Measurements from ENCODE around the gene SFRP5. TPM values are rescaled to one million over a fixed set of nuclear protein-coding genes. Genes with fewer than 3 reads are reported as not detected.

SFRP5 gene
- total and polyA plus RNA-seq, 4 donors = 0.36 to 8.8 (median 2.6) TPM

- H3K4me1 ChIP-seq (ENCODE audit: control insufficient read depth in 1 of 2, insufficient read depth in 2 of 2, low read length in 2 of 2) = no peaks in the 10 kb centered on the region
- peak; percentile 72 to 89 for DNase-seq
- no peaks in the 10 kb centered on the region for H3K27me3 ChIP-seq (ENCODE audit: control insufficient read depth in 1 of 2, insufficient read depth in 2 of 2, low read length in 1 of 2)
- ATAC-seq (ENCODE audit: low FRiP score) = no peak
- H3K27ac ChIP-seq (ENCODE audit: low read depth in 1 of 2, low read length in 2 of 2) = no peak overlapping the region
- no peaks in the 10 kb centered on the region for H3K9me3 ChIP-seq (ENCODE audit: control insufficient read depth, low read length)
- H3K36me3 ChIP-seq (ENCODE audit: control insufficient read depth in 1 of 2, insufficient read depth in 2 of 2, low read length in 1 of 2) = no peaks in the 10 kb centered on the region
- intact Hi-C loops (cut with DNase I) = loop anchor here (1.0 to 5.0 kb wide), 3 partner anchors 77 to 255 kb away; no protein-coding TSS in a partner anchor
- 29 to 31% methylated on average over 13 of the region's 13 CpGs for WGBS, 2 donors
- no peak overlapping the region for H3K4me3 ChIP-seq (ENCODE audit: low read length in 2 of 2)
Measured at GRCh38 chr10:97791824-97792721, 20.3 kb upstream of the SFRP5 start.

- DNase-seq = no peak
- Histone ChIP-seq H3K9me3 (ENCODE audit: control insufficient read depth, low read length) (no peaks in the 10 kb centered on the region), H3K4me3 (ENCODE audit: low read length in 2 of 2) (no peak overlapping the region), H3K4me1 (ENCODE audit: control insufficient read depth in 1 of 2, insufficient read depth in 2 of 2, low read length in 2 of 2) (no peaks in the 10 kb centered on the region), H3K27ac (ENCODE audit: low read depth in 1 of 2, low read length in 2 of 2) (no peak overlapping the region), H3K27me3 (ENCODE audit: control insufficient read depth in 1 of 2, insufficient read depth in 2 of 2, low read length in 1 of 2) (no peaks in the 10 kb centered on the region), H3K36me3 (ENCODE audit: control insufficient read depth in 1 of 2, insufficient read depth in 2 of 2, low read length in 1 of 2) (no peaks in the 10 kb centered on the region)
- WGBS, 2 donors = 66 to 79% methylated on average over 6 of the region's 6 CpGs
- intact Hi-C loops (cut with DNase I) = loop anchor here in 1 of 2 donors (5.0 kb wide), 1 partner anchor 257 kb away; no protein-coding TSS in a partner anchor
- no peak for ATAC-seq (ENCODE audit: low FRiP score)
Measured at GRCh38 chr10:97789770-97790397, 18.1 kb upstream of the SFRP5 start.

GRCh38 chr10:97788552-97789442 is 17.0 kb upstream of the SFRP5 start:
- H3K9me3 ChIP-seq (ENCODE audit: control insufficient read depth, low read length) = no peaks in the 10 kb centered on the region
- no peaks in the 10 kb centered on the region for H3K36me3 ChIP-seq (ENCODE audit: control insufficient read depth in 1 of 2, insufficient read depth in 2 of 2, low read length in 1 of 2)
- 12 to 16% methylated on average over 22 of the region's 22 CpGs for WGBS, 2 donors
- no peak for ATAC-seq (ENCODE audit: low FRiP score)
- intact Hi-C loops (cut with DNase I) = no loop called here
- no peaks in the 10 kb centered on the region for H3K4me1 ChIP-seq (ENCODE audit: control insufficient read depth in 1 of 2, insufficient read depth in 2 of 2, low read length in 2 of 2)
- H3K27ac ChIP-seq (ENCODE audit: low read depth in 1 of 2, low read length in 2 of 2) = no peak overlapping the region
- no peak overlapping the region for H3K4me3 ChIP-seq (ENCODE audit: low read length in 2 of 2)
- H3K27me3 ChIP-seq (ENCODE audit: control insufficient read depth in 1 of 2, insufficient read depth in 2 of 2, low read length in 1 of 2) = no peaks in the 10 kb centered on the region
- no peak for DNase-seq

GRCh38 chr10:97785731-97786130 is 13.9 kb upstream of the SFRP5 start:
- Histone ChIP-seq H3K36me3 (ENCODE audit: control insufficient read depth in 1 of 2, insufficient read depth in 2 of 2, low read length in 1 of 2) (no peaks in the 10 kb centered on the region), H3K27me3 (ENCODE audit: control insufficient read depth in 1 of 2, insufficient read depth in 2 of 2, low read length in 1 of 2) (no peaks in the 10 kb centered on the region), H3K4me1 (ENCODE audit: control insufficient read depth in 1 of 2, insufficient read depth in 2 of 2, low read length in 2 of 2) (no peaks in the 10 kb centered on the region), H3K9me3 (ENCODE audit: control insufficient read depth, low read length) (no peaks in the 10 kb centered on the region), H3K27ac (ENCODE audit: low read depth in 1 of 2, low read length in 2 of 2) (no peak overlapping the region), H3K4me3 (ENCODE audit: low read length in 2 of 2) (no peak overlapping the region)
- intact Hi-C loops (cut with DNase I) = no loop called here
- no peak for DNase-seq
- ATAC-seq (ENCODE audit: low FRiP score) = no peak
- 85% methylated on average over 9 of the region's 9 CpGs for WGBS, 2 donors

- no peak overlapping the region for H3K4me3 ChIP-seq (ENCODE audit: low read length in 2 of 2)
- no peaks in the 10 kb centered on the region for H3K4me1 ChIP-seq (ENCODE audit: control insufficient read depth in 1 of 2, insufficient read depth in 2 of 2, low read length in 2 of 2)
- no peak overlapping the region for H3K27ac ChIP-seq (ENCODE audit: low read depth in 1 of 2, low read length in 2 of 2)
- no peaks in the 10 kb centered on the region for H3K27me3 ChIP-seq (ENCODE audit: control insufficient read depth in 1 of 2, insufficient read depth in 2 of 2, low read length in 1 of 2)
- no peaks in the 10 kb centered on the region for H3K36me3 ChIP-seq (ENCODE audit: control insufficient read depth in 1 of 2, insufficient read depth in 2 of 2, low read length in 1 of 2)
- ATAC-seq (ENCODE audit: low FRiP score) = no peak
- no peaks in the 10 kb centered on the region for H3K9me3 ChIP-seq (ENCODE audit: control insufficient read depth, low read length)
- DNase-seq = no peak
- 94 to 98% methylated on average over 5 of the region's 5 CpGs for WGBS, 2 donors
- intact Hi-C loops (cut with DNase I) = no loop called here
Measured at GRCh38 chr10:97785231-97785630, 13.4 kb upstream of the SFRP5 start.

- H3K36me3 ChIP-seq (ENCODE audit: control insufficient read depth in 1 of 2, insufficient read depth in 2 of 2, low read length in 1 of 2) = no peaks in the 10 kb centered on the region
- H3K27ac ChIP-seq (ENCODE audit: low read depth in 1 of 2, low read length in 2 of 2) = no peak overlapping the region
- WGBS, 2 donors = 78 to 79% methylated on average over 9 of the region's 9 CpGs
- intact Hi-C loops (cut with DNase I) = no loop called here
- no peak overlapping the region for H3K4me3 ChIP-seq (ENCODE audit: low read length in 2 of 2)
- no peaks in the 10 kb centered on the region for H3K9me3 ChIP-seq (ENCODE audit: control insufficient read depth, low read length)
- no peaks in the 10 kb centered on the region for H3K27me3 ChIP-seq (ENCODE audit: control insufficient read depth in 1 of 2, insufficient read depth in 2 of 2, low read length in 1 of 2)
- DNase-seq (no peak), ATAC-seq (ENCODE audit: low FRiP score) (no peak)
- H3K4me1 ChIP-seq (ENCODE audit: control insufficient read depth in 1 of 2, insufficient read depth in 2 of 2, low read length in 2 of 2) = no peaks in the 10 kb centered on the region
Measured at GRCh38 chr10:97784200-97784810, 12.5 kb upstream of the SFRP5 start.

- Histone ChIP-seq H3K9me3 (ENCODE audit: control insufficient read depth, low read length) (no peaks in the 10 kb centered on the region), H3K27ac (ENCODE audit: low read depth in 1 of 2, low read length in 2 of 2) (no peak overlapping the region), H3K27me3 (ENCODE audit: control insufficient read depth in 1 of 2, insufficient read depth in 2 of 2, low read length in 1 of 2) (no peaks in the 10 kb centered on the region), H3K4me1 (ENCODE audit: control insufficient read depth in 1 of 2, insufficient read depth in 2 of 2, low read length in 2 of 2) (no peaks in the 10 kb centered on the region), H3K36me3 (ENCODE audit: control insufficient read depth in 1 of 2, insufficient read depth in 2 of 2, low read length in 1 of 2) (no peaks in the 10 kb centered on the region), H3K4me3 (ENCODE audit: low read length in 2 of 2) (no peak overlapping the region)
- no peak for ATAC-seq (ENCODE audit: low FRiP score)
- no peak for DNase-seq
- intact Hi-C loops (cut with DNase I) = no loop called here
- 50 to 58% methylated on average over 11 of the region's 11 CpGs for WGBS, 2 donors
Measured at GRCh38 chr10:97782455-97783228, 10.8 kb upstream of the SFRP5 start.

Measured in aorta (tissue), 5 donors.